GM23248 (cell line): ENCODE measurements around the gene PRDM16. TPM values are rescaled to one million over a fixed set of nuclear protein-coding genes. Genes with fewer than 3 reads are reported as not detected.

Experiments used
- DNase-seq: peaks from one replicate; pipeline ENCODE4 v3.0.0-alpha.2; 2015
- H2AFZ ChIP-seq: fragments of 200-600 bp; sonication (generic); 2 replicates; pipeline ENCODE4 v1.6.1; 2016; ENCODE audit warnings: antibody characterized with exemption
- H3F3A ChIP-seq: fragments of 200-600 bp; sonication (generic); 2 replicates; pipeline ENCODE4 v1.6.1; 2016; ENCODE audit warnings: mild to moderate bottlenecking, antibody characterized with exemption, mixed run types; ENCODE audit not compliant: insufficient read depth
- H3K27ac ChIP-seq: fragments of 200-600 bp; sonication (generic); 2 replicates; pipeline ENCODE4 v1.5.1; 2016; ENCODE audit warnings: mild to moderate bottlenecking
- H3K27me3 ChIP-seq: fragments of 200-600 bp; sonication (generic); replicated peaks from 2 replicates; pipeline ENCODE4 v1.6.1; 2016; ENCODE audit warnings: mild to moderate bottlenecking; ENCODE audit not compliant: insufficient read depth
- H3K36me3 ChIP-seq: fragments of 200-600 bp; sonication (generic); 2 replicates; pipeline ENCODE4 v1.6.1; 2016; ENCODE audit warnings: low read depth, mild to moderate bottlenecking
- H3K4me1 ChIP-seq: fragments of 200-600 bp; sonication (generic); 2 replicates; pipeline ENCODE4 v1.6.1; 2016; ENCODE audit warnings: mild to moderate bottlenecking; ENCODE audit not compliant: insufficient read depth
- H3K4me2 ChIP-seq: fragments of 200-600 bp; sonication (generic); one replicate; pipeline ENCODE4 v1.6.1; 2016; ENCODE audit warnings: mild to moderate bottlenecking; ENCODE audit not compliant: unreplicated experiment
- H3K4me3 ChIP-seq: fragments of 200-600 bp; sonication (generic); 2 replicates; pipeline ENCODE4 v1.5.1; 2016; ENCODE audit warnings: mild to moderate bottlenecking
- H3K79me2 ChIP-seq: fragments of 200-600 bp; sonication (generic); 2 replicates; pipeline ENCODE4 v1.6.1; 2016; ENCODE audit warnings: mild to moderate bottlenecking; ENCODE audit not compliant: insufficient read depth
- H3K9ac ChIP-seq: fragments of 200-600 bp; sonication (generic); 2 replicates; pipeline ENCODE4 v1.6.1; 2016; ENCODE audit warnings: mild to moderate bottlenecking
- H3K9me2 ChIP-seq: fragments of 200-600 bp; sonication (generic); 2 replicates; pipeline ENCODE4 v1.6.1; 2016; ENCODE audit warnings: mixed run types, mild to moderate bottlenecking, moderate library complexity; ENCODE audit not compliant: insufficient read depth
- H3K9me3 ChIP-seq: fragments of 200-600 bp; sonication (generic); one replicate; pipeline ENCODE4 v1.6.1; 2017; ENCODE audit warnings: low read depth
- H4K20me1 ChIP-seq: fragments of 200-600 bp; sonication (generic); 2 replicates; pipeline ENCODE4 v1.6.0; 2016; ENCODE audit not compliant: insufficient read depth
- EZH2 ChIP-seq: fragments of 200-600 bp; sonication (generic); IDR thresholded peaks from 2 replicates; pipeline ENCODE4 v1.6.1; 2018; ENCODE audit warnings: antibody characterized with exemption, mild to moderate bottlenecking; ENCODE audit not compliant: insufficient read depth, poor library complexity, severe bottlenecking
- EZH2phosphoT487 ChIP-seq: fragments of 200-600 bp; sonication (generic); IDR thresholded peaks from 2 replicates; pipeline ENCODE4 v1.6.1; 2018; ENCODE audit warnings: antibody characterized with exemption, moderate library complexity, mild to moderate bottlenecking, low read depth; ENCODE audit not compliant: insufficient read depth
- WGBS, 2 experiments: methylation state at CpG; one replicate each; pipeline ENCODE4 v1.1.6; 2015 to 2017; ENCODE audit warnings: low lambda C conversion rate in 2 of 2, low coverage in 1 of 2; ENCODE audit errors: missing lambda C conversion rate in 2 of 2; 5-methylcytosine and 5-hydroxymethylcytosine counted together
- in situ Hi-C: fragments of 300-500 bp; cut with MboI; formaldehyde crosslinking; loops from 2 replicates; pipeline ENCODE4 v1.15.0; 2020
- polyA plus RNA-seq: library from polyadenylated mRNA; unstranded; fragments of >200 nt; fragmentation: Nextera tagmentation; extraction: Ambion mirVana; gene quantifications from 2 replicates; pipeline ENCODE4 v1.2.1, GENCODE V29; 2016
- total RNA-seq: library from RNA; depleted of rRNA; stranded (reverse); fragments of >200 nt; shearing (Covaris generic); gene quantifications from 2 replicates; pipeline ENCODE4 v1.2.3, GENCODE V29; 2014

The PRDM16 gene
- total and polyA plus RNA-seq, 2 experiments from 2014 or later = 0.18 TPM; not detected in 1

DNA sequence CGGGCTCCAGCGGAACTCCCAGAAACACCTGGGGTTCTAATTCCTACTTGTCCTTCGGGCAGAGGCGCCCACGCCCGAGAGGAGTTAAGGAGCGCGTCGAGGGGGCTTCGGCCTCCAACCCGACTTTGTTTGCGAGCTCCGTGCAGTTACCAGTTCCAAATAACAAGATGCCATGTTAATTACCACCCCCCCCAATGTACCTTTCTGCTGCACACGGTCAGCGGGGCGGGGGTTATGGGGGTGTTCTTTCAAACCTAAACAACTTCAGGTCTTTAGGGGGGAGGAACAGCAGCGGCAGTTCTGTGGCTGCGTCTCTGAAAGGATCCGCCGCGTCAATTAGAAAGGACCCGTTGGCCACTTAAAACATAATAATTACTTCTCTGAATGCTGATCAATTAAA lies 114.8 kb downstream of the PRDM16 start:
- Histone ChIP-seq H3F3A (no peaks in the 10 kb centered on the region), H3K27me3 (no peaks in the 10 kb centered on the region), H3K9ac (no peak overlapping the region), H3K9me2 (no peaks in the 10 kb centered on the region), H3K27ac (no peak overlapping the region), H3K4me2 (no peak overlapping the region), H3K79me2 (no peaks in the 10 kb centered on the region), H3K4me3 (no peak overlapping the region), H3K9me3 (no peaks in the 10 kb centered on the region), H3K4me1 (no peaks in the 10 kb centered on the region), H2AFZ (no peak overlapping the region), H4K20me1 (no peaks in the 10 kb centered on the region), H3K36me3 (no peaks in the 10 kb centered on the region)
- in situ Hi-C loops = no loop called here
- 54 to 55% methylated on average over 22 of the region's 22 CpGs for WGBS, 2 experiments
- DNase-seq = no peak
- no peak for TF ChIP-seq EZH2phosphoT487
- no peak for TF ChIP-seq EZH2

DNA sequence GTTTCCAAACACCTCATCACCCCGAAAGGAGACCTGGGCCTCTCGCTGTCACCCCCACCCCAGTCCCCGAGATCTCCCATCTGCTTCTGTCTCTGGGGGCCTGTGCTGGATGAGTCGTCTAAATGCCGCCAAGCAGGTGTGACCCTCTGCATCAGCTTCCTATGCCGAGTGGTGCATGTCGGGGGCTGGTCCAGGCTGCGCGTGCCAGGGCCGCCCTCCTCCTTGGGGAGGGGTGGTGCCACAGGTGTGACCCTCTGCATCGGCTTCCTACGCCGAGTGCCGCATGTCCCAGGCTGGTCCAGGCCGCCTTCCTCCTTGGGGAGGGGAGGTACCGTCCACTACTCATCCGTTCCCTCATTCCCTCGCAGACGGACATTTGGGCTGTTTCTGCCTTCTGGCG lies 115.7 kb downstream of the PRDM16 start:
- no peaks in the 10 kb centered on the region for H3K4me1 ChIP-seq
- 84 to 86% methylated on average over 16 to 20 of the region's 20 CpGs for WGBS, 2 experiments
- in situ Hi-C loops = no loop called here
- H3K79me2 ChIP-seq = no peaks in the 10 kb centered on the region
- H2AFZ ChIP-seq = no peak overlapping the region
- H3K4me2 ChIP-seq = no peak overlapping the region
- no peaks in the 10 kb centered on the region for H3K9me2 ChIP-seq
- H3K27me3 ChIP-seq = no peaks in the 10 kb centered on the region
- H3K4me3 ChIP-seq = no peak overlapping the region
- H3K9ac ChIP-seq = no peak overlapping the region
- no peaks in the 10 kb centered on the region for H3K9me3 ChIP-seq
- no peak for DNase-seq
- H4K20me1 ChIP-seq = no peaks in the 10 kb centered on the region
- H3K27ac ChIP-seq = no peak overlapping the region
- TF ChIP-seq EZH2phosphoT487 (no peak), EZH2 (no peak)
- H3F3A ChIP-seq = no peaks in the 10 kb centered on the region
- no peaks in the 10 kb centered on the region for H3K36me3 ChIP-seq

DNA sequence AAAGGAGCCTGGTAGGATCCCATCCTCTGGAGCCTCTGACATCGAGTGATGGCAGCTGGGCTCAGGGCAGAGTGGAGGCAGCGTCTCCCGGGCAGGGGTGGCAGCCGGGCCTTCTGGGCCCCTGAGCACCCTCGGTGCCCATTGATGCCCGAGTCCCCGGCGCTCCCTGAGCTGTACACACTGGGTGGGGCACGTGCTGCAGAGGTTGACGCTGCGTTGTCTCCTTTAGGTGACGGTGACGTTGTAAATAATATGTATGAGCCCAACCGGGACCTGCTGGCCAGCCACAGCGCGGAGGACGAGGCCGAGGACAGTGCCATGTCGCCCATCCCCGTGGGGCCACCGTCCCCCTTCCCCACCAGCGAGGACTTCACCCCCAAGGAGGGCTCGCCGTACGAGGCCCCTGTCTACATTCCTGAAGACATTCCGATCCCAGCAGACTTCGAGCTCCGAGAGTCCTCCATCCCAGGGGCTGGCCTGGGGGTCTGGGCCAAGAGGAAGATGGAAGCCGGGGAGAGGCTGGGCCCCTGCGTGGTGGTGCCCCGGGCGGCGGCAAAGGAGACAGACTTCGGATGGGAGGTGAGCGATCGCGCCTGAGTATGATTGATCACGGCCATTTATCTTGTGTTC lies 117.0 kb downstream of the PRDM16 start:
- Histone ChIP-seq H3K36me3 (no peaks in the 10 kb centered on the region), H2AFZ (no peak overlapping the region), H3F3A (no peaks in the 10 kb centered on the region), H3K4me3 (no peak overlapping the region), H3K4me2 (no peak overlapping the region), H3K79me2 (no peaks in the 10 kb centered on the region), H3K27me3 (no peaks in the 10 kb centered on the region), H3K9me3 (no peaks in the 10 kb centered on the region), H3K27ac (no peak overlapping the region), H3K9ac (no peak overlapping the region), H3K4me1 (no peaks in the 10 kb centered on the region), H3K9me2 (no peaks in the 10 kb centered on the region), H4K20me1 (no peaks in the 10 kb centered on the region)
- WGBS, 2 experiments = 69 to 73% methylated on average over 33 to 38 of the region's 38 CpGs
- TF ChIP-seq EZH2phosphoT487 = no peak
- TF ChIP-seq EZH2 = no peak
- in situ Hi-C loops = no loop called here
- DNase-seq = no peak

DNA sequence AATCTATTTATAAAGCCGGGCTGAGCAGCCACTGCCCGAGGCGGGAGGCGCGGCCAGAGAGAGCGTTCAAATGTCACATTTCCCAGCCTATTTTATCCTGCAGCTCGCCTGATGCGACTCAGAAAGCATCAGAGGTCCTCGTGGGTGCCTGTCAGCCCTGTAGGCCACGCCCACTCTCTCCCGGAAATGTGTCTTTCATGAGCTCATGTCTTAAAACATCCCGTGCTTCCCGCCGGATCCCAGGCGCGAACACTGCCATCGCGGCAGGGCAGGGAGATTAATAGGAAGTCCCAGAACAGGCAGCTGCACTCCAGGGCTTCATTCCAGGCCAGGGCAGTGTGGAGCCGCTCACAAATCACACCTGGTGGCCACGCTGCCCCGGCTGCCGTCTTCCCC lies 117.5 kb downstream of the PRDM16 start:
- H3K36me3 ChIP-seq = no peaks in the 10 kb centered on the region
- no peaks in the 10 kb centered on the region for H3K9me3 ChIP-seq
- H3K4me3 ChIP-seq = no peak overlapping the region
- in situ Hi-C loops = no loop called here
- H3K27me3 ChIP-seq = no peaks in the 10 kb centered on the region
- TF ChIP-seq EZH2phosphoT487 (no peak), EZH2 (no peak)
- H3K27ac ChIP-seq = no peak overlapping the region
- H3K4me1 ChIP-seq = no peaks in the 10 kb centered on the region
- no peaks in the 10 kb centered on the region for H3K79me2 ChIP-seq
- no peak overlapping the region for H3K4me2 ChIP-seq
- H3K9ac ChIP-seq = no peak overlapping the region
- no peaks in the 10 kb centered on the region for H4K20me1 ChIP-seq
- peak; percentile 52 for DNase-seq
- no peak overlapping the region for H2AFZ ChIP-seq
- H3K9me2 ChIP-seq = no peaks in the 10 kb centered on the region
- H3F3A ChIP-seq = no peaks in the 10 kb centered on the region
- WGBS, 2 experiments = 16 to 18% methylated on average over 22 of the region's 22 CpGs
